ENCODE data around the gene TSKU. TPM values are rescaled to one million over a fixed set of nuclear protein-coding genes. Genes with fewer than 3 reads are reported as not detected.
"Not testable (repeated sequence)": the region's sequence is repeated elsewhere in the genome, so short reads cannot be mapped to it uniquely, and the experiment has no call there.

Gene TSKU, protein sequence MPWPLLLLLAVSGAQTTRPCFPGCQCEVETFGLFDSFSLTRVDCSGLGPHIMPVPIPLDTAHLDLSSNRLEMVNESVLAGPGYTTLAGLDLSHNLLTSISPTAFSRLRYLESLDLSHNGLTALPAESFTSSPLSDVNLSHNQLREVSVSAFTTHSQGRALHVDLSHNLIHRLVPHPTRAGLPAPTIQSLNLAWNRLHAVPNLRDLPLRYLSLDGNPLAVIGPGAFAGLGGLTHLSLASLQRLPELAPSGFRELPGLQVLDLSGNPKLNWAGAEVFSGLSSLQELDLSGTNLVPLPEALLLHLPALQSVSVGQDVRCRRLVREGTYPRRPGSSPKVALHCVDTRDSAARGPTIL
- 19.5 and 19.8 TPM in 2 replicates for total RNA-seq (2014; rRNA removed; shearing (Covaris generic))

DNA sequence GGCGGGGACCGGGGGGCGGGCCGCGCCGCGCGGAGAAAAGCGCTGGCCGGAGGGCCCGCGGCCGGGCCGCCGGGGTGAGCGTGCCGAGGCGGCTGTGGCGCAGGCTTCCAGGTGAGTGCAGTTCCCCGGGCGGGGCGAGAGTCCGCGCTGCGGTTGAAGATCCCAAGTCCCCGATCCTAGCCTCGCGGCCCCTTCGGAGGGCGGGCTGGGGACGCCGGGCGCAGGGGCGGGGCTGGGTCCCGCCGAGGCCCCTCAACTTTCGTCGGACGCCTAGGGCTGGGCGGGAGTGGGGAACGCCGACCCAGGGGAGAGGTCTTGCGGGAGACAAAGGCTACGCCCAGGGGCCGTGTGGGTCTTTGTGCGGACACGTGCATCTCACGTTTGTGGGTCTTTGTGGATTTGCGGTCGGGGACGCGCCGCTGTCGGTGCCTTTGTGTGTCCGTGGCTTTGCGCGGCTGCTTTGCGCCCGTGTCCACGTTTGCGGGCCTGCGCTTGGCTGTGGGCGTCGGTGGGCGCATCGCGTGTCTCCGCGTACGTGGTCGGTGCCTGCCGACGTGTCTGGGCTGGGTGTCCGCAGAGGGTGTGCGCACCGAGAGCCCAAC is at the start of gene TSKU:
Gene TSKU (plus strand): TSS at position 63 of the 602 bp plus-strand sequence. CDS start 12,261 bp downstream, outside the sequence.
- no peaks in the 10 kb centered on the region for H3K9me3 ChIP-seq (replicated peaks)
- peak within 1 kb of the TSS; percentile 72 for H3K27ac ChIP-seq
- peaks cover 20% of the 10 kb centered on the region for H3K4me1 ChIP-seq (replicated peaks)
- no peaks in the 10 kb centered on the region for H3K27me3 ChIP-seq (replicated peaks)
- H3K4me3 ChIP-seq: peak within 1 kb of the TSS; percentile 87
- peak in 1 of 2 experiments; percentile 35 for DNase-seq (ENCODE audit: low read depth in 1 of 2, low spot score in 2 of 2)
- peaks cover 3% of the 10 kb centered on the region; the same call in 1 of the 2 replicates for H3K36me3 ChIP-seq

DNA sequence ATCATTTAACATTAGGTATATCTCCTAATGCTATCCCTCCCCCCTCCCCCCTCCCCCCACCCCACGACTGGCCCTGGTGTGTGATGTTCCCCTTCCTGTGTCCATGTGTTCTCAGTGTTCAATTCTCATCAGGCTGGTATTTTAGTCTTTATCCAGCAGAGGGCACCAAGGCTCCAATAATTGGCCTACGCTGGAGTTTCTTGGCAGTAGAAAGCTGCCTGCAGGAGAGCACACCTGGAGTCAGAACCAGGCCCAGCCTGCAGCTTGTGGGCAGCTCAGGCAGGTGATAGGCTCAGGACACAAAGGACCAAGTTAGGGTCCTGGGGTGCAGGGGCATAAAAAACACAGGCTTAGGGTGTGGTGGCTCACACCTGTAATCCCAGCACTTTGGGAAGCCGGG is 49.2 kb upstream of the TSKU start:
- not testable (repeated sequence) for H3K27me3 ChIP-seq (replicated peaks); H3K4me3 ChIP-seq; H3K27ac ChIP-seq; H3K4me1 ChIP-seq (replicated peaks); H3K36me3 ChIP-seq; H3K9me3 ChIP-seq (replicated peaks)
- DNase-seq (ENCODE audit: low read depth in 1 of 2, low spot score in 2 of 2): peak in 1 of 2 experiments; percentile 16

DNA sequence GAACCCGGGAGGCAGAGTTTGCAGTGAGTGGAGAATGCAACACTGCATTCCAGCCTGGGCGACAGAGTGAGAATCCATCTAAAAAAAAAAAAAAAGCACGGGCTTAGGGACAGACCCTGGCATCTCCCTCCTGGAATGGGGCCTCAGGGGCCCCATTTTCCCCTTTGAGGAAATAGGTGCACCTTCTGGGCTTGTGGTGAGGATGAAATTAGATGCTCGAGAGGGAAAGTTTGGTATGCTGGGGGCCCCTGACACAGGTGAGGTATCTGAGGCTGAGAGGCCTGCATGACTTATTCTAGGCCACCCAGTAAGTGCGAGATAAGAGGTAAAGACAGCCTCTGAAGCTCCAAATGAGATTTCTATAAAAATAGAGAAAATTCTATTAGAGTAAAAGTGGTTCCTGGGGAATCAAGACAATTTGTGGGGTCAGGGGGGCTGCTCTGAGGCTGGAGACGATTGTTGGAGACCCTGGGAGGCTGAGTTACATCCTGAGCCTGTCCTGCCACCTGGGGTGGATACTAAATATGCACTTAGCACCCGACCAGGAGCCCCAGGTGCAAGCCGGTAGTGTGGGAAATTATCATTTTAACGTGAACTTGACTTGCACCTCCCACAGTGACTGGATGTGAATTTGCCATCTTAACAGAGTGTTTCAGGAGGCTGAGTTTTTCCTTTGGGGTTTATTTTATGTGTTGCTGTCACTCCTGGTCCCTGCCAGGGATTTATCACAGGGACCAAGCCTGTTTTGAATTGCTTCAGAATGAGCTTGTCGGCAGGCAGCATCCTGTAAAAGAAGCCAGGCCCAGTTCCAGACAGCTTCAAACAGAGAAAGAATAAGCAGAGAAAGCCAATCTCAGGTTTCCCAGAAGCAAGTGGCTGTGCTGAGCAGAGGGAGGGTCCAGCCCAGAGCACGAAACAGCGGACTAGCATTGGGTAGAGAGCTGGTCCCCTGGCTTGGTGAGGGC is 48.4 kb upstream of the TSKU start:
- Histone ChIP-seq H3K27me3 (replicated peaks) (no peaks in the 10 kb centered on the region), H3K27ac (no peak overlapping the region), H3K4me1 (replicated peaks) (no peaks in the 10 kb centered on the region), H3K9me3 (replicated peaks) (no peaks in the 10 kb centered on the region), H3K4me3 (no peak overlapping the region), H3K36me3 (no peaks in the 10 kb centered on the region)
- DNase-seq (ENCODE audit: low read depth in 1 of 2, low spot score in 2 of 2): no peak

DNA sequence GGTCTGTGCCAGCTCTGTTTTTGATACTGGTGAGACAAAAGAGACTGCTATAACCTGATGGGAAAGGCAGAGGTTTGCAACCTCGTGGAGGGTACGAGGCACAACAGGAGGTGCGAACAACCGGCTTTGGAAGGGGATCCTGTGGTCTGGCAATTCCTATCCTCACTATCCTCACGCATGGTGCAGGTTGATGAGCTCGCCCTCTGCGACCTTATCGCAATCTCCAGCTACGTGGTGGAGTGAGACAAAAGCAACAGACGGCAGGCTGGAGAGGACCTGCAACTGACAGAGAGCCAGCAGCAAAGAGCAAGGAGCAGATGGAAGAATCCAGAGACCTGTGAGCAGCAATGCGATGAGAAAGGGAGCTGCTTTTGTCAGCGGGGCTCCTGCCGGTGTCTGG is 47.3 kb upstream of the TSKU start:
- no peaks in the 10 kb centered on the region for H3K36me3 ChIP-seq
- no peaks in the 10 kb centered on the region for H3K27me3 ChIP-seq (replicated peaks)
- no peaks in the 10 kb centered on the region for H3K9me3 ChIP-seq (replicated peaks)
- no peaks in the 10 kb centered on the region for H3K4me1 ChIP-seq (replicated peaks)
- no peak overlapping the region for H3K27ac ChIP-seq
- DNase-seq (ENCODE audit: low read depth in 1 of 2, low spot score in 2 of 2): no peak
- no peak overlapping the region for H3K4me3 ChIP-seq

DNA sequence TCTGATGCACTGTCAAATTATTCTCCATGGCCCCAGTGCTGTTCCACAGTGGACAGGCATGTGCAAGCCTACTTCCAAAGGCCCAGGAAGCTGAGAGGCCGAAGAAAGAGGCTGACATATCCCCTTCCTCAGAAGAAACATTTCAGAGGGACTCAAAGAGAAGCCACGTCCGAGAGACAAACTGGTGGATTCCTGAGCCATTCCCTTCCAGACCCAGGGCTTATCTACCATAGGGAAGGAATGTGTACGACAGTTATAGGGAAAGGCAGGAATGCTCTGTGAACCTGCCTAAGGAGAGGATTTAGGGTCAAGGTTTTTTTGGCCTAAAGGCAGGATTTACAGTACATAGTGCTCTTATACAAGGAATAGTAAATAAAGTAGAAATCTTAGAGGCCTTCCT is 46.9 kb upstream of the TSKU start:
- Histone ChIP-seq H3K9me3 (replicated peaks) (no peaks in the 10 kb centered on the region), H3K27ac (no peak overlapping the region), H3K4me3 (no peak overlapping the region), H3K36me3 (no peaks in the 10 kb centered on the region), H3K4me1 (replicated peaks) (no peaks in the 10 kb centered on the region), H3K27me3 (replicated peaks) (no peaks in the 10 kb centered on the region)
- DNase-seq (ENCODE audit: low read depth in 1 of 2, low spot score in 2 of 2): no peak

DNA sequence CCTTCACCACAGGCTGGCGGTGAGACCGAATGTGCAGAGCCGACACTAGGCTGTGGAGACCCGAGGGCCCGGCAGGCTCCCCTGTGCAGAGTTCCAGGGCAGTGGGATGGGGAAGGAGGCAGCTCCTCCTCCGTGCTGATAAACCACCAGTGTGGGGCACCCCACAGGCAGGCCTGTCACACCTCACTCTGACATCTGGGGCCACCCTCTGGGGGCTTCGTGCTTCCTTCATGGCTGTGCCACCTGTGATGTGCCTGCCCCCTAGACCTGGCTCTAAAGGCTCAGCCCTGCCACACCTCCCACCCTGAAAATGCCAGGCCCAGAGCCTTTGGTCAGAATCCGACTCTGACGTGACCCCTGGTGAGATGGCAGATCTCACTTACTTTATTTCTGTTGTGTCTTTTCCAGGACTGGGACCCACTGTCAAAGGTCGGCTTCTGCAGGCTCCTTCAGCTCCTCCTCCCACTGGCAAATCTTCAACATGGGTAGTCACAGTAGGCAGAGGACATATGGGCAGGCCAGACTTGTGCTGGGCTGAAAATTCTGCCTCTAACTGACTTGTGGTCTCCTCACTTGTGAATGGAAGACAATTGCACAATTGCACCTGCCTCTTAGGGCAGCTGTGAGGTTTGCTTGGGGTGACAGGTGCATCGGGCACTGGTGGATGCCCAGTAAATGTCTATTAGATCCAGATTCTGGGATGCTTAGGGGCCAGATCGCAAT is 46.2 kb upstream of the TSKU start:
- DNase-seq (ENCODE audit: low read depth in 1 of 2, low spot score in 2 of 2): no peak
- H3K36me3 ChIP-seq: no peaks in the 10 kb centered on the region
- H3K4me1 ChIP-seq (replicated peaks): no peaks in the 10 kb centered on the region
- H3K27ac ChIP-seq: no peak overlapping the region
- H3K27me3 ChIP-seq (replicated peaks): no peaks in the 10 kb centered on the region
- H3K4me3 ChIP-seq: no peak overlapping the region
- H3K9me3 ChIP-seq (replicated peaks): no peaks in the 10 kb centered on the region

DNA sequence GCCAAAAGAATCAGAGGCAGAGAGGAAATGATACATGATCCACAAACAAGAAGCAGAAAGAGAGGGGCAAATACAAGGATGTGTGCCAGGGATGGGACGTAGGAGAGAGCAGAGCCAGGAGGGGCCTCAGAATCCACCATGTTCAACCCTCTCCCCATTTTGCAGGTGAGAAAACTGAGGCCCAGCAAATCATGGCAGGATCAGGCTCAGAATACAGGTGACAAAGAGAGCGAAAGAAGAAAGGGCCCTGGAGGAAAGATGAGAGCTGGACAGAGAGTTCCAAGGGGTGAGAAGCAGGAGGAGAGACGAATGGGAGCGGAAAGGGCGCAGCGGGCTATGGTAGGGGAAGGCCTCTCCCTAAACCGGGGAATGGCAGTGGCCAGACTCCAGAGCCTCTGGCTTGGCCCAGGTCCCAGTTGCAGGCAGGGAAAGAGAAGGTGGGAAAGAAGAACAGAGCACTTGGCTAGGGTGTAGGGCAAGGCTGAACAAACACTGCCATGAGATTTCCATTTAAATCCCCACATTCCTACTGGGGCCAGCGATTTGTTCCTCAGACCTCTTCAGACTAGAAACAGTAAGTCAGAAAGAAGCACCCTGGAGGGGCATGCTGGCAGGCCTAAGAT is 44.4 kb upstream of the TSKU start:
- Histone ChIP-seq H3K4me1 (replicated peaks) (no peaks in the 10 kb centered on the region), H3K36me3 (no peaks in the 10 kb centered on the region), H3K9me3 (replicated peaks) (no peaks in the 10 kb centered on the region), H3K27ac (no peak overlapping the region), H3K4me3 (no peak overlapping the region), H3K27me3 (replicated peaks) (no peaks in the 10 kb centered on the region)
- DNase-seq (ENCODE audit: low read depth in 1 of 2, low spot score in 2 of 2): no peak

DNA sequence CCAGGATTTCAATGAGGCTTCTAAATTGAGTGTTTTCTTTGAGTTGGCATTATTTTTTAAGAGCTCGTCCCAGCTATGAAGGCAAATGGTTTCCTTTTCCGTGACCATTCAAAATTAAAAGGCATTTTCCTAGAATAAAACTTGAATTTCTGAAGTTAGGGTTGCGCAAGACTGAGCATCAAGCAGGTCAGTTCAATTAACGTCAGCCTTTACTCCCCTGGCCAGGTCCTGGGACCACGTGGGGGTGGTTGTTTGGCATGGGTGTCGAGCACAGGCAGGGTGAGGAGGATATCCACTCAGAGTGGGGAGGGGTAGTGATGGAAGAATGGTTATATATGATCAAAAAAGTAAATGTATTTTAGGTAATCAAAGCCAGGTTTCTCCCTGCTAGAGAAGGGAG is 43.4 kb upstream of the TSKU start:
- DNase-seq (ENCODE audit: low read depth in 1 of 2, low spot score in 2 of 2): no peak
- no peak overlapping the region for H3K4me3 ChIP-seq
- no peak overlapping the region for H3K27ac ChIP-seq
- no peaks in the 10 kb centered on the region for H3K9me3 ChIP-seq (replicated peaks)
- H3K4me1 ChIP-seq (replicated peaks): no peaks in the 10 kb centered on the region
- no peaks in the 10 kb centered on the region for H3K36me3 ChIP-seq
- H3K27me3 ChIP-seq (replicated peaks): no peaks in the 10 kb centered on the region

DNA sequence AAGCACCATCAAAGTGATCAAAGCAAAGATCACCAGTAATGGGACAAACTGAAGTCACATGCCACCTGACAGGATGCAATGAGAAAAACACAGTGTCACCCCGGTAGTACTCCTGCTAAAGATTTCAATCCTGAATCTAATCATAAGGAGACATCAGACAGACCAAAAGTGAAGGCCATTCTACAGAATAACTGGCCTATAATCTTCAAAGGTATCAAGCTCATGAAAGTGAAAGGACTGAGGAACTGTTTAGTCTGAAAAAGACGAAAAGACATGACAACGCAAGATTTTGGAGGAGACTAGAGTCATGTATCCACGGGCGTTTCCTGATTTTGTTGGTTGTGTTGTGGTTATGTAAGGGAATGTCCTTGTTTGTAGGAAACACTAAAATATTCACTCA is 42.4 kb upstream of the TSKU start:
- Histone ChIP-seq H3K36me3 (no peaks in the 10 kb centered on the region), H3K27me3 (replicated peaks) (no peaks in the 10 kb centered on the region)
- DNase-seq (ENCODE audit: low read depth in 1 of 2, low spot score in 2 of 2): no peak

DNA sequence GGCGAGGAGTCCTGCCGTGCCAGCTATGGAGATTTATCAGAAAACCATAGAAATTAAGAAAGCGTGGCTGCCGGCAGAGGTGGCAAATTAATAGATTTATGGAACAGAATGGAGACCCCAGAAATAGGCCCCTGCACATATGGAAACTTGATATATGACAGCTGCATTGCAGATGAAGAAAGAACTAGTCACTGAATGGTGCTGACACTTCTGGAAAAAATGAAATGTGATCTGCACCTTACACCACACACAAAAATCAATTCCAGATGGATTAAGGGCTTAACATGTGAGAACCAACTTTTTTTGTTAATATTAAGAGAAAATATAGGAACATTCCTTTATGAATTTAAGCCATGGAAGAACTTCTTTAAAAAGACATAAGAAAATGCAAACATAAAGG is 40.3 kb upstream of the TSKU start:
- H3K27me3 ChIP-seq (replicated peaks): no peaks in the 10 kb centered on the region
- H3K36me3 ChIP-seq: no peaks in the 10 kb centered on the region
- no peak overlapping the region for H3K4me3 ChIP-seq
- DNase-seq (ENCODE audit: low read depth in 1 of 2, low spot score in 2 of 2): no peak
- no peaks in the 10 kb centered on the region for H3K9me3 ChIP-seq (replicated peaks)
- no peak overlapping the region for H3K27ac ChIP-seq
- H3K4me1 ChIP-seq (replicated peaks): no peaks in the 10 kb centered on the region

More for the DNA sequence above, 42.4 kb upstream of the TSKU start:
- no peaks in the 10 kb centered on the region for H3K9me3 ChIP-seq (replicated peaks)
- H3K27ac ChIP-seq: no peak overlapping the region
- no peaks in the 10 kb centered on the region for H3K4me1 ChIP-seq (replicated peaks)
- no peak overlapping the region for H3K4me3 ChIP-seq

DNA sequence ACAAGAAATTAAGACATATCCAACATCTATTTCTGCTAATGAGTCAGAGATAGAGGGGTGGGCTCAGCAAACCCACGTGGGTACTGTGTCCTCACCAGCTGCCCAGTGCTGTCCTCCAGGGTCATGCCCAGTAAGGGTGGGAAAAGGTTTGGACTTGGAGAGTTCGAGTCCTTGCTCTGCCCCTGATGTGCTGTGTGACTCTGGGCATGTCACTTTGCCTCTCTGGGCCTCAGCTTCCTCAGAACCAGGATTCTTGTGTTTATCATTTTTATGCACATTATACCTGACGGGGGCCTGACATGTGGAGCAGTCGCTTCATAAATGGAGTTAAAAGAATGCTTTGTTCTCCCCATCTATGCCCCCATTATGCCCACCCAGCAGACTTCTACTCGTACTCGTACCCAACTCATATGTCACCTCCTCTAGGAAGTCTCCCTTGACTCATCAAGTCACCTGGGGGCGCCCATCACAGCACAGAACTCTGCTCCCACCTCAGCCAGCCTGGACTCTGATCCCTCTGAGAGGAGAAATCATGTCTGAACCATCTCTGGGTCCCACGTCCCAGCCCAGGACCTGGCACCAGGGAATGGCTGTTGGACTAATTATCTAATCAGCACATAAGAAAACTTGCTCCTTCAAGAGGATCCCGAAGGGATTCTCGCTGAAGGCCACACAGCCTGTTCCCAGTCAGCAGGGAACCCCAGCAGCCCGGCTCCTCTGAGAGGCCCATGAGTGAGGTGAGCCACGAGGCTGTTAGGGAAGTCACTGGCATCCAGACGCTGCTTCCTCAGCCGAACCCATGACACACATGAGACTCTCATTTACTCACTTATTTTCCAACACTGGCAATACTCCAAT is 38.7 kb upstream of the TSKU start:
- Histone ChIP-seq H3K27me3 (replicated peaks) (no peaks in the 10 kb centered on the region), H3K4me1 (replicated peaks) (no peaks in the 10 kb centered on the region), H3K36me3 (no peaks in the 10 kb centered on the region), H3K27ac (no peak overlapping the region), H3K4me3 (no peak overlapping the region), H3K9me3 (replicated peaks) (no peaks in the 10 kb centered on the region)
- DNase-seq (ENCODE audit: low read depth in 1 of 2, low spot score in 2 of 2): no peak

DNA sequence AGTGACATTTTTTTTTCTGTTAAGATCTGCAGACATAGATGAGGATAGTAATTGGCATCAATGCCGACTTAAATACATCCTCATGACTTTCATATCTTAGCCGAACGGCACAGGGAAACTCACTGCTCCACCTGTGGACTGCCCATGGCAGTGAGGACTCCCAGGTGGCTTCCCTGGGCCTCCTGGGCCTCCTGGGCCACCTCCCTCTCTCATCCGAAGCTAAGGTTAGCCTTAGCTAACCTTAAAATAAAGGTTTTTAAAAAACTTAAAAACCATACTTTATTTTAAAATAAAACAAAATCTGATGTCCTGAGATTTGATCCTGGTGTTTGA is 38.1 kb upstream of the TSKU start:
- no peak overlapping the region for H3K4me3 ChIP-seq
- H3K4me1 ChIP-seq (replicated peaks): no peaks in the 10 kb centered on the region
- DNase-seq (ENCODE audit: low read depth in 1 of 2, low spot score in 2 of 2): no peak
- H3K27me3 ChIP-seq (replicated peaks): no peaks in the 10 kb centered on the region
- H3K9me3 ChIP-seq (replicated peaks): no peaks in the 10 kb centered on the region
- H3K27ac ChIP-seq: no peak overlapping the region
- H3K36me3 ChIP-seq: no peaks in the 10 kb centered on the region

Data from SJSA1 (cell line).